K562 (cell line): Measurements from ENCODE around the gene PIGC.

Experiments used
- CEBPB ChIP-seq: fragments of 450-650 bp; IDR thresholded peaks from 2 replicates; pipeline ENCODE4 v1.6.1; 2016; ENCODE audit warnings: missing genetic modification characterization, missing compliant biosample characterization
- FOXM1 ChIP-seq, 2 experiments: fragments of 450-650 bp in 1 of 2; sonication (generic) in 1 of 2; formaldehyde crosslinking in 1 of 2; IDR thresholded peaks; 2 replicates each; pipeline versions ENCODE4 v1.6.1 to v1.9.0; 2017 to 2022; ENCODE audit warnings: low read depth in 2 of 2, mild to moderate bottlenecking in 2 of 2, missing genetic modification reagents in 1 of 2, moderate library complexity in 1 of 2
- ZNF274 ChIP-seq: IDR thresholded peaks from 2 replicates; pipeline ENCODE4 v1.6.1; 2011; ENCODE audit warnings: low read depth, mild to moderate bottlenecking, low read length, moderate library complexity, borderline replicate concordance
- ZNF324 ChIP-seq: fragments of 250-450 bp; sonication (Bioruptor Pico); IDR thresholded peaks from 2 replicates; pipeline ENCODE4 v1.4.0; 2020; ENCODE audit warnings: mild to moderate bottlenecking

DNA sequence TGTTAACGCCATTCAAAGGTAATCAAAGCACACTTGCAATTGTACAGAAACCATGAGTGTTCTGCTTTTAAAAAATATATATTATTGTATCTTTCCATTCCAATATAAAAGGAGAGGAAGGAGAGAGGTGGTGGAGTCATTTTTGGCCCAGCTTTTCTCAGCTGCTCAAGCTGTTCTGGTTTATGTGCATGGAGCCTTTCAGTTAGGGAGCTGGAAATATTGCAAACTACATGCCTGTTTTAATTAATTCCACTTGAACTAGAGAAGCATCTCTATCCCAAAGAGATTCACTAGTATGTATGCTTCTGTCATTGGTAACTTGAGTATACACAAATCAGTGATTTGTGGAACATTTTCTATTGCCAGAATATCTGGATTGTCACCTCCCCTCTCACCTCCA is 51.9 kb downstream of the PIGC start:
- no peak for TF ChIP-seq ZNF274
- no peak for TF ChIP-seq CEBPB (tag)
- no peak for TF ChIP-seq FOXM1 (IDR thresholded peaks at IDR 0.05; ENCODE audit: low read depth)
- no peak for TF ChIP-seq FOXM1 (CRISPR knock-in tag; IDR thresholded peaks at IDR 0.05; ENCODE audit: low read depth)
- no peak for TF ChIP-seq ZNF324 (CRISPR knock-in tag)
